ENCODE results near the gene AIP.

GRCh38 chr11:67498544-67498972 lies 15.7 kb downstream of the AIP start:
- no peak for TF ChIP-seq CTCF (IDR thresholded peaks at IDR 0.05)
- no peak for TF ChIP-seq POLR2A (IDR thresholded peaks at IDR 0.05)

Data from testis (tissue), 2 donors.